Myocyte (in vitro differentiated cells): ENCODE results near the gene LINC00237. TPM values are rescaled to one million over a fixed set of nuclear protein-coding genes. Genes with fewer than 3 reads are reported as not detected.

Experiments used
- DNase-seq: peaks from one replicate; pipeline ENCODE4 v3.0.0-alpha.2; 2012; ENCODE audit warnings: low read depth
- total RNA-seq: library from RNA; depleted of rRNA; stranded (reverse); fragments of >200 nt; gene quantifications from 2 replicates; pipeline ENCODE4 v1.2.3, GENCODE V29; 2014

Gene LINC00237
- total RNA-seq, 1 donor from 2014 or later: not detected

DNA sequence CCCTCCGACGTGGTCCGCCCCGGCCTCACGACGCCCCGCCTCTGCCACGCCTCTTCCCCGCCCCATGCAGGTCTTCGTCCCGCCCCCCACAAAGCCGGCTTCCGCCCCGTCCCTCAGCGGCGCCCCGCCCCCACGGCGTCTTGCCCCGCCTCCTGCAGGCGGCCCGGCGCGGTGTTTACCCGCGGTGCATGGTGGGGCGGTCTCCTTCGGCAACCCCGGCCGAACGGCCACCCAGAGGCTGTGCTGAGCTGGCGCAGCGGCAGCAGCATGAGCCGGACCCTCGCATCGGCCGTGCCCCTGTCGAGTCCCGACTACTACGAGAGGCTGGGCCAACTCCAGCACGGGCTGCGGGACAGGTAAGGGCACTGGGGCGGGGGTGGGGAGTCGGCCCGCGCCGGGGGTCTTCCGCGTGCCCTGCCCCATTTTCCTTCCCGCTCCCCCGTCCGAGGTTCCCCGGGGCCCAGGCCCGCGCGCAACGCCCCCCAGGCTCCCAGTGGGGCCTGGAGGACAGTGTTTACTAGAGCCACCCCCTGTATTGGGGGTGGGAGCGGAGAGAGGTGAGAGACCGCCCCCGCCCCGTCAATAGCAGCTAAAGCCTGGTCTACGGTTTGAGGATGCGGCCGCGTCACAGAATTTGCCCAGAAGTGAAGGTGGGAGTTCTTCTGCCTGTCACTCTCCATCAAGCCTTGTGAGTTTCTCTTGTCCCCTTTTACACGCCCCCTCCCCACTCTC, 19.9 kb upstream of the LINC00237 start, which contains the start of gene KIZ:
Gene KIZ, plus strand, starts transcription at position 234 of the 732 bp plus-strand sequence. Its CDS starts 34 bp downstream, at position 268.
- DNase-seq: peak; percentile 96

DNA sequence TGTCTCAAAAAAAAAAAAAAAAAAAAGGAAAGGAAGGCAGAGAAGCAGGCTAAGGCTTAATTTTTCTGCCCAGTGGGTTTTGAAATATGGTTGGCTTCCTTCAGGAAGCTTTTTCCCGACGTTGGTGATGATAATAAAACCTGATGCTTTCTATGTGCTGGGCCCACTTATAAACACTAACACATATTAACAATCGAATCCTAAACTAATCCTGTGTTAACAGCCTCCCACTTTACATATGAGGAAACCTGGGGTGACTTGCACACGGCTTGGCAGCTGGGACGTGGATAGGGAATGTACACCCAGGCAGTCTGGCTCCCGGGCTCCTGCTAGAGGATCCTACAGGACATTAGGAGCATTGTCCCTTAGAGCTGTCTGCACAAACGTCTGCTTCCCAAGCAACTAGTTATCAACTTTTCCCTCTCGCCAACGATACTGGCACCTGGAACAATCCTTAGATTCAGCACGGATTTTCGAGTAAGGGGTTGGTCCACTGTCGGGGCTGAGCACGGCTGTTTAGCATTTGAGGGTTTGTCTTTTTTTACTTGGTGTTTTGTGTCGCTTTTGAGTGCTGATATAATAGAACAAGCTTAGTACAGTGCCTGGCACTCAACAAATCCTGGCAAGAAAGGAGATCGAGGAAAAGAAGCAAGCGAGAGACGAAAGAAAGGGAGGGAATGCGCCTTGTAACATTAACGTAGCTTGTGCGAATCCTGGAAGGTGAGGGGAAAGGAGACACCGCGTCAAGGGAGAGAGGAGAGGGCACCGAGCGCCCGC, 19.1 kb upstream of the LINC00237 start:
- DNase-seq: peak; percentile 68

DNA sequence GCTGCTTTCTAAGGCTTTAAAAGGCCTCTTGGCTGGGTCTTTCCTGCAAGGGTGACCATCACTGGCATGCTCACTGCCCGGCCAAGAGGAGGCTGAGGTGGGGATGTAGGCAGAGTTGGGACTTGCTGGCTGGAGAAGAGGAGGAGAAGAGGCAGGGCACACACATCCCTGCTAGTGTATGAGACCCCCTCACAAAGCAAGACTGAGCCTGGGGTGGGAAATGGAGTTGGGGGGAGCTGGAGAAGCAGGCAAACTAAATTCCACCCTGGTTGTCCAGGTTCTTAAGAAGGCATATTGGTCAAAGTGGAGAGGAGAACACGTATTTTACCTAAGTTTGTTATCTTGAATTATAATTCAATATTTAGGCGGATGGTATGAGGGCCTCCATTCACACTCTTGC, 18.0 kb upstream of the LINC00237 start:
- DNase-seq: no peak

GRCh38 chr20:21118782-21119181, 12.6 kb upstream of the LINC00237 start:
- DNase-seq: no peak

GRCh38 chr20:21118138-21118537, 12.0 kb upstream of the LINC00237 start:
- DNase-seq: no peak

GRCh38 chr20:21117521-21117920, 11.4 kb upstream of the LINC00237 start:
- no peak for DNase-seq

DNA sequence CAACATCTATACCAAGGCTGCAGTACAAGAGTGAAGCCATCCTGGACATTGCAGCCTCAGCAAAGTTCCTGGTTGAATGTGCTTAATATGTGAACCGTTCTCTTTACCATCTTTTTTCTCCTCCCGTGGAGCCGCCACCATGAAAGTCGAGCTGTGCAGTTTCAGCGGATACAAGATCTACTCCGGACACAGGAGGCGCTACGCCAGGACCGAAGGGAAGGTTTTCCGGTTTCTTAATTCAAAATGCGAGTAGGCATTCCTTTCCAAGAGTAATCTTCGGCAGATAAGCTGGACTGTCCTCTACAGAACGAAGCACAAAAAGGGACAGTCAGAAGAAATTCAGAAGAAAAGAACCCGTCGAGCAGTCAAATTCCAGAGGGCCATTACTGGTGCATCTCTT, 8.4 kb upstream of the LINC00237 start:
- DNase-seq: no peak

- no peak for DNase-seq
Measured at GRCh38 chr20:21113697-21114096, 7.5 kb upstream of the LINC00237 start.

DNA sequence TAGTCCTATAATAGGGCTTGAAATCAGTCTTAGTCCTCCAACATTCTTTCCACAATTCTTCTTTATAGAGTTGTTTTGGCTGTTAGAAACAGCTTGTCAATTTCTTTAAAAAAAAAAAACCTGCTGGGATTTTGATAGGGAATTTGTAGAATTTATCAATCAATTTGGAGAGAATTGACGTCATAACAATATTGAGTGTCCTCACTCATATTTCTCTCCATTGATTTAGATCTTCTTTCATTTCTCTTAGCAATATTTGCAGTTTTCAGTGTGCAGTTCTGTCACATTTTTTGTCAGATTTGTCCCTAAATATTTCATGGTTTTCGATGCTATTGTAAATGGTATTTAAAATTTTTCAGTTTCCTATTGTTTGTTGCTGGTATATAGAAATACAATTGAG, 5.3 kb upstream of the LINC00237 start:
- DNase-seq: no peak

- DNase-seq: no peak
Measured at GRCh38 chr20:21110811-21111210, 4.7 kb upstream of the LINC00237 start.

DNA sequence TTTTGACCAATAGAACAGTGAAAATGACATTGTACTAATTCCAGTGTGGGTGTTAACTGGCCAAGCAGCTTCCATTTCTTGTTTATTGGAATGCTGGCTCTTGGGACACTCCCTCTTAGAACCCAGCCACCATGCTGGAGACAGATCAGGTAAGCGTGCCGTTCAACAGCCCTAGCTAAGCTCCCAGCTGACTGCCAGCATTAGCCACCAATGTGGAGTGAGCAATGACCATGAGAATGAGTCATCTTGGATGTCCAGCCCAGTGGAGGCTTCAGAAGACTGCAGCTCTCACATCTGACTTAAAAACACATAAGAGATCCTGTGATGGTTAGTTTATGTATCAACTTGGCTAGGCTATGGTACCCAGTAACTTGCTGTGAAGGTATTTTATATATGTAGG, 3.0 kb upstream of the LINC00237 start:
- no peak for DNase-seq

GRCh38 chr20:21105429-21106170, 558 bp downstream of the LINC00237 start:
- DNase-seq: no peak

- no peak for DNase-seq
Measured at GRCh38 chr20:21104921-21105320, 1.2 kb downstream of the LINC00237 start.

- no peak for DNase-seq
Measured at GRCh38 chr20:21104466-21104761, 1.7 kb downstream of the LINC00237 start.

- DNase-seq: no peak
Measured at GRCh38 chr20:21103582-21104465, 2.3 kb downstream of the LINC00237 start.

GRCh38 chr20:21102603-21103311, 3.4 kb downstream of the LINC00237 start:
- DNase-seq: peak; percentile 14

DNA sequence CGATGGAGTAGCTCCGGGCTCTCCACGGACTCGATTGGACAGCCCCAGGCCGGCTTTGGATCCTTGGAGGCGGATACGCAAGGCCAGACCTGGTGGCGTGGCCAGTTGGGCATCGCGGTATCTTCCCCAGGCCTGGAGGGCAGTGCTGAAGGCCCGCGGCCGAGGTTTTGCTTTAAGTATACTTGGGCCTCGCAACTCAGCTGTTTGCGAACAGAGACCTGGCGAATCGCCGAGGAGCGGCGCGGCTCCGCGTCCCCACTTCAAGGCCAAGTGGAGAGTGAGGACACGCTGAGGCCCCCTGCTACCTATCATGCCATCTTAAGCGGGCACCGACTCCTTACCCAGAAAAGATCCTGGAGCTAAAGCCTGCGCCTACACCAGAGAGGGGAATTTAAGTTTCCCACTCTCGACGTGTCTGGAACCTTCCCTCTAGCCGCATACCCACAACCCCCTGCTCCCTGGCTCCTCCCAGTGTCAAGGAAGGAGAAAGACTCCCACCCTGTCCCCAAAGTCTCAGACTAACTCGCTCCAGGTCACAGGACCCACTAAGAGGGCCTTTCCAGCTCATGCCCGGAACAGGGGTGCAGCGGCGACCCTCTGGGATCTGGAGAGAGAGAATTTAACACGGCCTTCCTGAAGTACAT, 4.1 kb downstream of the LINC00237 start:
- no peak for DNase-seq

DNA sequence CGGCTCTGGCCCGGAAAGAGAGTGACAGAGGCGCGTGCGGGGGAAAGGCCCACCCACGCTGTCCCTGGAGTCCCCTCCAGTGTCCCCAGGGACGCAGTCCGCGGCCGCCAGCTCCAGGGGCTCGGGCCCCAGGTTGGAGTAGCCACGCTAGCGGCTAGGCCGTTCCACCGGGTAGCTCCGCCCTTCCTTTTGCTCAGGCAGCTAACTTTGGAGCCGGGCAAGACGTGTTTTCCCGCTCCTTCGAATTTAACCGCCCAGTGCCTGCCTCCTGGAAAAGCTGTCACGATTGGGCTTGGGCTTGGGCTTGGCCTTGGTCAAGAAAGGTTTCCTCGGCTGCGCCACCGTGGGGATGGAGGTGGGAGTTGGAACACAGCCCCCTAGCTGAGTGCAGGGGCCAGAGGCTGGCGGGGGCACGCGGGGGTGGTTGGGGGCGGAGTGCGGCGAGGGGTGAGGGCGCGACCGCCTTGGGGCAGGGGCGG, 4.7 kb downstream of the LINC00237 start:
- DNase-seq: no peak

GRCh38 chr20:21100578-21101452, 5.3 kb downstream of the LINC00237 start:
- no peak for DNase-seq
